ENCODE measurements around the gene PHAF1.
"Not testable (repeated sequence)": the region's sequence is repeated elsewhere in the genome, so short reads cannot be mapped to it uniquely, and the experiment has no call there.

PHAF1 gene

DNA sequence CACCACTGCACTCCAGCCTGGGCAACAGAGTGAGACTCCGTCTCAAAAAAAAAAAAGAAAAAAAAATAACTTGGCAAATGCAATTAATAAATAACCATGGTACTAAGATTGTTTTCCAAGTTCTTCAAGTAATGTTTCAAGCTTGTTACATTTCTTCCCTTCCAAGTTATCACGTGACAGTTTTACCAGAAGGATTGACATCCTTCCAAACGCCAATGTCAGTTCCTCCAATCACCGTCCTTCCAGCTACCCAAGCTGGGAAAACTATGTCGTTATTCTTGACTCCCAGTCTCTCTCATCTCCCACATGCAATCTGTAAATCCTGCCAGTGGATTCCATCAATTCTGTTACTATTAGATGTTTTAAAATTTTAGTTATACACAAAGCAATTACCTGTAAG lies 3.9 kb upstream of the PHAF1 start:
- FAIRE-seq = no peak

DNA sequence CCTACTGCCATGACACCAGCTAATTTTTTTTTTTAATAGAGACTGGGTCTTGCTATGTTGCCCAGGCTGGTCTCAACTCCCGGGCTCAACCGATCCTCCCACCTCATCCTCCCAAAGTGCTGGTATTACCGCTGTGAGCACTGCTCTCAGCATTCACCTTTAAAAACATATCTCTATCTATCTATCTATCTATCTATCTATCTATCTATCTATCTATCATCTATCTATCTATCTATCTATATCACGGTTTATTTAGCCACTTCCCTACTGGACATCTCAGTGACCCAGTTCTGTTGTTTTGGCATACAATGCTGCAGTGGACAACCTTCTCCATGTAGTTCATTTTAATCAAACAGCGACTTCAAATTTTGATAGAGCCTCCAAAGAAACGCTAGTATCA lies 1.3 kb upstream of the PHAF1 start:
- FAIRE-seq = no peak

DNA sequence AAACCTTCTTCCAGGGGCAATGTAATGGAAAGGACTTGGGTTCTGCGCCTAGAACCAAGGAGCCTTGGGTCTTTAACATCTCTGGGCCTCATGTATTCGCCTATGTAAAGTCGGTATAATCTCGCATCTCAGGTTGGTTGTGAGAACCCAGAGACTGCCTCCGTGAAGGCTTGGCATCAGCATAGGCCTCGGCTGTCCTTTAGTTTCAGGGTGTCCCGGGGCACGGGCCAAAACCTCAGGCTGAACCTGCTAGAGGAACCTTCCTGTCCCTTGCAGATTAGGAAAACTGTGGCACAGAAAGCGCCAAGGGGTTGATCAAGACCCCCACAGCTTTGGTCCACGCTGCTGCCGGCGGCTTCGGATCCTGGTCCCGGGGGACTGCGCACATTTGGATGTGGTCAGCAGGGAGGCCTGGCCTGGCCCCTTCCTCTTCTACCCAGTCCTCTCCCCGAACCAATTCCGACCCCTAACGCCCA lies 772 bp upstream of the PHAF1 start:
- no peak for FAIRE-seq

DNA sequence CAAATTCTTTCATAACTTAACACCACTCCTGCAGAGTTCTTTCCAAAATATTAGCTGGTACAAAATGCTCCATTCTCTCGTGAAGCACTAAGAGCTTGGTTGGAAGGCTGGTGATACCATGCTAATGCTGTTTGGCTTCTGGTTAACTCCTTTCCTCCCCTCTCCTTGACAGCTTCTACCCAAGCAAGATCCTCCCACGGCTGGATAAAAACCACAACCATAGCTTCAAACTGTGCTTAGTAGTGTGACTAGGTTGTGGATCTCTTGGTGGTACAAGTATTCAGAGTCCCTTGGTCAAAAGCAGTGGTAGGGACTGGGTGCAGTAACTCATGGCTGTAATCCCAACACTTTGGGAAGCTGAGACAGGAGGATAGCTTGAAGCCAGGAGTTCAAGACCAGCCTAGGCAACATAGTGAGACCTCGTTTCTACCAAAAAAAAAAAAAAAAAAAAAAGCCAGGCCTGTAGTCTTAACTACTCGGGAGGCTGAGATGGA lies 2.3 kb downstream of the PHAF1 start:
- FAIRE-seq = no peak

DNA sequence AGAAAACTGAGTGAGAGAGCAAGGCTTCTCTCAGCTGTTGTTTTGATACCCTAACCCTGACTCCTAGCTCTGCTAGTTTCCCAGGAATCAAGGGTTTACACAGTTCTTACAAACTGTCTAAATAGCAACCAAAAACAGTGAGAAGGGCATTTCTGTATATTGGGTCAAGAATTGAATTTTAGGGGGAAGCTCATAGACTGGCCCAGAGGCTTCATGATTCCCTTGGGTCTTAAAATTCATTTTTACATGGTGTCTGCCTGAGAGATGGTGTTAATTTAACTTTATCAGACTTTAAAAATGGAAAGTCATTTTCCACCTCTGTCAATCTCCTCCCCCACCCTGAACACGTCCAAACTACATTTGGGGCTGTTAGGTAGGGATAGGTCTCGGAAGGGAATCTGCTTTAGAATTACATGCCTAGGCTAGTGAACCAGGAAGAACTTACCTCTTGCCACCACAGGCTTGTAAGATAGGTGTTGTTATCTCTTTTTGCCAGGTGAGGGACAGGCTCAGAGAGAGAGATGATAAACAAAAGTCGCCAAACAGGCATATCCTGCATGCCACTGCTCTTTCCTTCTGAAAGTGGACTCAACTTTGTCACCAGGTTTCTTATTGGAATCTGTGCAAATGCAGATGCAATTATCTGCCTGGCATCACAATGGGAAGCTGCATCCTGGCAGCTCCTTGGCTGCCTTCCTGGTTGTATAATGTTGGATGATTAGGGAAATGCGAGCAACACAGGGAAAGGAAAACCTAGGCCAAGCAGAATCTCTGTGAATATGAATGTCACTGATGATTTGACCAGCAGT lies 3.1 kb downstream of the PHAF1 start:
- no peak for FAIRE-seq

DNA sequence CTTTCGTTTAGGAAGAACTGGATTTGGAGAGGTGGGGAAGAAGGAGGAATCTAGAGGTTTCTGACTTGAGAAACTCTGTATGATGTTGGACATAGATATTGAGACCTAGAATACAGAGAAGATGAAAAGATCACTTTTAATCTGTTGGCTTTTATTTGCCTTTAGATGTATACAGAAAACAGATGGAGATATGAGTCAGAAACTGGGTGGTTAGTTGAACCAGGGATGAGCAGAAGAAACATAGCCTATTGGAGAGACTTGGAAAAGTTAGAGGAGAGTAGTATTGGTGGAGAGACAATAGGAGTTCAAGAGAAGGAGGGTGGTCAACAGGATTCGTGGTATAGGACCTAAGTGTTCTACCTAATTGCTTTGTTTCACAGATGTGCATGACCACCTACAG lies 5.1 kb downstream of the PHAF1 start:
- no peak for FAIRE-seq

DNA sequence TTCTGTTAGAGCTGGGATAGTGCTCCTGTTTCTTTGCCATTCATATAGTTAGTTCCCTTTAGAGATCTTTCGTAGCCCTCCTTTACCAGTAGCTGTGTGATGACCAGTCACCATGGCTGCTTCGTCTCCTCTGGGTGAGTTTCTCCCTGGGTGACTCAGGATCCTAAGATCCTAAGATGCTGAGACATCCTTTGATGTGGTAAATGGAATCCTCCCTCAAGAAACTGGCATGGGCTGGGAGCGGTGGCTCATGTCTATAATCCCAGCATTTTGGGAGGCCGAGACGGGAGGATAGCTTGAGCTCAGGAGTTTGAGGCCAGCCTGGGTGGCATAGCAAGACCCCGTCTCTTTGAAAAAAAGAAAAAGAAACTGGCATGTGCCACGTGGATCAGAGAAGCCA lies 5.9 kb downstream of the PHAF1 start:
- FAIRE-seq = no peak

DNA sequence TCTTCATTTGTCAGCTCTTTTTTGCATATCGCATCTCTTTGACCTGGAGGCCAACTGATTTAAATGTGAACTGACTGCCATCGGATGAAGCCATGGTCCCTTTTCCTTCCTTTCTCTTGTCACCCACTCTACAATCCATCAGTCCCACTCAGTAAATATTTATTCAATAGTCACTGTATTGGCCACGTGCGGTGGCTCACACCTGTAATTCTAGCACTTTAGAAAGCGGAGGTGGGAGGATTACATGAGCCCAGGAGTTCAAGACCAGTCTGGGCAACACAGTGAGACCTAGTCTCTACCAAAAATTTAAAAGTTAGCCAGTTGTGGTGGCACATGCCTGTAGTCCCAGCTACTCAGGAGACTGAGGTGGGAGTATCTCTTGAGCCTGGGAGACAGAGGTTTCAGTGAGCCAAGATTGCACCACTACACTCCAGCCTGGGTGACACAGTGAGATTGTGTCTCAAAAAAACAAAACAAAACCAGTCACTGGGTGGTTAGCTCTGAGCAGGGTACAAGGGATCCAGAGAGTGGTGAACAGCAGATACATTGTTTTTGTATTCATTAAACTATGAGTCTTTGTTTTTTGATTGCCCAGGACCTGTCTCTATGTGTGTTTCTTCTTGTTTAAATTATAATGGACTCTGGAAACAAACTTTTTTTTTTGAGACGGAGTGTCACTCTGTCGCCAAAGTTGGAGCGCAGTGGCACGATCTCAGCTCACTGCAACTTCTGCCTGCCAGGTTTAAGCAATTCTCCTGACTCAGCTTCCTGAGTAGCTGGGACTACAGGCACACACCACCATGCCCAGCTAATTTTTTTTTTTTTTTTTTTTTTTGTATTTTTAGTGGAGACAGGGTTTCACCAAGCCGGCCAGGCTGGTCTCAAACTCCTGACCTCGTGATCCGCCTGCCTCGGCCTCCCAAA lies 6.9 kb downstream of the PHAF1 start:
- FAIRE-seq = no peak

DNA sequence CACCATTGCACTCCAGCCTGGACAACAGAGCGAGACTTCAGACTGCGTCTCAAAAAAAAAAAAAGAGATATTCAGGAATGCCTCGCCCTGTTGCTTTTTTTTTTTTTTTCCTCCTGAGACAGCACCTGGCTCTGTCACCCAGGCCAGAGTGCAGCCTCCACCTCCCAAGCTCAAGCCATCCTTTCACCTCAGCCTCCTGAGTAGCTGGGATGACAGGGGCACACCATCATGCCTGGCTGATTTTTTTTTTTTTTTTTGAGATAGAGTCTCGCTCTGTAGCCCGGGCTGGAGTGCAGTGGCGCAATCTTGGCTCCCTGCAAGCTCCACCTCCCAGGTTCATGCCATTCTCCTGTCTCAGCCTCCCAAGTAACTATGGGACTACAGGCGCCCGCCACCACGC lies 8.0 kb downstream of the PHAF1 start:
- no peak for FAIRE-seq

DNA sequence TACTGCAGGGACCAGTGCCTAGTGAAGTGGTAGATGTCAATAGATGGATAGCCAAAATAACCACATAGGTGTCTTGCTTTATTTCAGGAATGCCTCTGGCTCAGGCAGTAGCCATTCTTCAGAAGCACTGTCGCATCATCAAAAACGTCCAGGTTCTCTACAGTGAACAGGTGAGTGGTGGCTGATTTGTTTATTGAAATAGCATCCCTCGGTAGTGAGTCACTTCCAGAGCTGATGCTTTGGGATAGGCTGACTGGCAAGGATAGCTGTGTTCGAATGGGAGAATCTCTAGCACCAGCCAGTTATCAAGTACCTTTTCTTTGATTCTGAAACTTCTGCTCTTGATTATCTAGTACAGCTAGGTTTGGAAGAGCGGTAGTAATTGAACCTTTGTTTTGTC lies 10.3 kb downstream of the PHAF1 start:
- no peak for FAIRE-seq

DNA sequence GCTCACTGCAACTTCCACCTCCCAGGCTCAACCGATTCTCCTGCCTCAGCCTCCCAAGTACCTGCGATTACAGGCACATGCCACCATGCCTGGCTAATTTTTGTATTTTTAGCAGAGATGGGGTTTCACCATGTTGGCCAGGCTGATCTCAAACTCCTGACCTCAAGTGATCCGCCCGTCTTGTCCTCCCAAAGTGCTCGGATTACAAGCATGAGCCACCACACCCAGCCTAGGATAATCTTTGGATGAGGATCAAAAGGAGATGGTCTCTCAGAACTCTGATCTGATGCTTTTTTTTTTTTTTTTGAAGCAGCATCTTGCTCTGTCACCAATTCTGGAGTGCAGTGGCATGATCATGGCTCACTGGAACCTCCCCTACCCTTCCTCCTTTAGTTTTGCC lies 13.1 kb downstream of the PHAF1 start:
- not testable (repeated sequence) for FAIRE-seq

DNA sequence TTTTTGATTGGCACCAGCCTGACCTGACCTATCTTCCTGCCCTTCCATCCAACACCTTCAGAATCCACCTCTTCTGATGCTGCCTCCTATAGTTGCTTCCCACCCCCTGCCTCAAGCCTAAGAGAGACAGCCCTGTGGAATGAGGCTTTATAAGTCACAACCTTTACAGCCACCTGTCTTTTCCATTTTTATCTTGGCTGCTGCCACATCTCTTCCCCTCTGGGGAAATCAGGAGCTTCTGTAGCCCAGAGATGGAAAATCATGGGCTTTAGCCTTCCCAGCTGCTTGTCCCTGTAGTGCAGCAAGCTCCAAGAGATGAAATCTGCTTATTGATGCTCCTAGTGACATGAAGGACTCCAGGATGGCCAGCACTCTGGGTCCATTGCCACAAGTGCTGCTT lies 18.7 kb downstream of the PHAF1 start:
- no peak for FAIRE-seq

DNA sequence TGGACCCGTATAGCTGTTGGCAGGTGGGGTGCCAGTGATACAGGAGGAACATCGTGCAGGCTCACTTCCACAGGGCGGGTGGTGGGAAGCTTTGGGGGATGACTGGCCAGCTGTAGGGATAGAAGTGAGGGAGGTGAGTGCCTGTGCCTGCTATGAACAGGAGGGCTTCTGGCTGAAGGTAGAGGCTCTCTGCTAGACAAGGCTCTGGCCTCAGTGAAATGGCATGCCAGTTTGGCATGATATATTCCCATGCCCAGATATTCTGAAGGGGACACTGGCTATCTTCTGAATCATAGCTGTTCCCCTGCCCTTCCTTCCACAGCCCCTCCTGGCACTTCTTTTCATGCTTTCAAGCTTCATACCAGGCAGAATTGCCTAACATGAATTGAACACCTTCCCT lies 19.1 kb downstream of the PHAF1 start:
- FAIRE-seq = no peak

DNA sequence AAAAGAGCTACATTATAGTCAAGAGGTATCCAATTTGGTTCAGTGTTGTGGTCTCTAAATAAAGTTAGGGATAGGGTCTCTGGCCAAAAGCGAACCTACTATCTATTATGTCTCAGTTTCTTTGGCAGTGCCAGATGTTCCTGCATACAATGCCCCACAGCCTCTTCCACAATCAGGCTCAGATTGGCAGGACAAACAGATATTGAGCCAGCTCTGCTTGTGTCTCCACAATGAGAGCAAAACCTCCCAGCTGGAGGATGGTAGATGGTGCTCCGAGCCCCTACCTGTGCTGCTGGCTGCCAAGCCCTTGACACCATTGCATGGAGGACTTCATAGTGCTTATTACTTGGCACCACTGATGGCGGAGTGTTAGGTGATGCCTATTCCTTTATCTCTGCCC lies 19.7 kb downstream of the PHAF1 start:
- no peak for FAIRE-seq

DNA sequence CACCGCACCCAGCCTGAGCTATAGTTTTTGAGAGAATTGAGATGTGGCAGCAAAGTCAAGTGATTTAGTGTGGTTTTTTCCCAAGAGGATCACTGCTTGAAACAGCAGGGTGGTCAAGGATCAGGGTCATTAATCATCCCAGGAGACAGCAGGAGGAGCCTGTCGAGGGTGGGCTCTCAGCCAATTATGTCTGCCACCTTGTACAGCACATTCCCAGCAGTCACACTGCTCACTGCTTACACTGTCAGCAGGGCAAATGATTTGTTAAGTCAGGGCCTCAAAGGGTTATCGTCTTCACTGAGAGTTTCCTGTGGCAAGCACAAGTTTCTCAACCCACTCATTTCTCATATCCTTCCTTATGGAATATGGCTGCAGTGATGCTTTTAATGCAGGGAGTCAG lies 27.9 kb downstream of the PHAF1 start:
- no peak for FAIRE-seq

DNA sequence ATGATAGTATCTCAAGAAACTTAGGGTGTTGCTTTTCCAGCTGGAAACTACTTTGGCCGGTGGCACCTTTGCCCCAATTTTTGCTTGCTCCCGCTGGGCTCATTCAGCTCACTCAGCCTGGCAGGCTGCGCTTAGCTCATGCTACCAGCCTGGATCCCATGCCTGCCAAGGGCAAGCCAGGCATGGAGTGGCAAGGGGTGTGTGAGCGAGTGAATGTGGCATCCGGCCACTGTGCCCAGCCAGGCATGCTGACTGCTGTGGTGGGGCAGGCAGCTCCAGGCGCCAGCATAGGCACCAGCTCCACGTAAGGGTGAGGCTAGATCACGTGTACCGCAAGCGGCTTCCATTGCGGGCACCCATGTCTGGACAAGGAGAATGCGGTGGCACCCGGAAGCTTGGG lies 31.6 kb downstream of the PHAF1 start:
- FAIRE-seq = no peak

DNA sequence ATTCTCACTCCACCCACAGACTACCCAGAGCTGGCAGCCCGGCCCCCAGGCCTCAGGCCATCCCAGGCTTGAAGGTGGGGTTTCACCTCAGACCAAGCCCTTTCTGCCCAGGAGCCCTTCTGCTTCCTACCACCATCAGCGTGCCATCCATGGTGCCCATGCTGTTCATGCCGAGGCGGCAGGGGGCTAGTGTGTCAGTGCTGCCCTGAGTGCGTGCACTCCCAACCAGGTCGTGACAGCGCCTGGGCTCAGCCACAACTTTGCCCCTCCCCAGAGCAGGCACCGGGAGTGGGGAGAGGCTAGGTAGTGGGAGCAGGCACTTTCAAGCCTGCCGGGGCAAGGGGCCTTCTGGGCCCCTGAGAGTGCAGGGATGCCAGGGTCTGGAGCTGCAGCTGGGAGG lies 32.6 kb downstream of the PHAF1 start:
- FAIRE-seq = no peak

DNA sequence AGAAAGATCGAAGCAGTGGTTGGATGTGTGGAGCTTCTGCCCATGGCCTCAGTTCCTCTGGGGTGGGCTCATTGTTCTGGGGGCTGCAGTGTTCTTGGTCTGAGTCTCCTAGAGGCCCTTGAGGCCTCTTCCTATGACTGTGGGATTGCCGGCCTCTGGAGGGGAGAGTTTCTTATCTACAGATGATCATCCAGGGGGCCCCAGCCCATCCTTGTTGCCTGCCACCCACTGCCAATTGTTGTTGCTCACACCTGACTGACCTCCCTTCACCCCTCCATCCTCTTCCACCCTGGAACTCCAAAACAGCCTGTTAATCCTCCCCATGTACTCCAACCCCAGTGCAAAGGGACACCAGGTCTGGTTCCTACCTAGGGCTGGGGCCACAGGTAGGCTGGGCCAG lies 35.2 kb downstream of the PHAF1 start:
- no peak for FAIRE-seq

DNA sequence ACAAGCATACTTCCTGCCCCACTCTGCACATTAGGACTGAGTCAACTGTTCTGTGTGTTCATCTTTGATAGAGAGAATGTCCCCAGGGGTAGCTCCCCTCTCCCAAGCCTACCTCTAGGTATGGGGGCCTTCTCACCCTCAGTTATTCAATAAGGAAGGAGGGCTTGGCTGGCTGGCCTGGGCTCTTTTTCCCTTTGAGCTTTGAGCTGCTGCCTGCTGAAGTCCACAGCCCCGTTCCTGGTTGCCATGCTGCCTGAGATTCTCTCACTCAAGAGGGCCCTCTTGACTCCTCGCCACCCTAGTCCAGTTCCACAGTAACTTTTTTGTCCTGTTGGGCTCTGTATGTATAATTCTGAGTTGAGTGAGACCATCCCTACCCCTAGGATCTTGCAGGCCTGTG lies 36.0 kb downstream of the PHAF1 start:
- no peak for FAIRE-seq

DNA sequence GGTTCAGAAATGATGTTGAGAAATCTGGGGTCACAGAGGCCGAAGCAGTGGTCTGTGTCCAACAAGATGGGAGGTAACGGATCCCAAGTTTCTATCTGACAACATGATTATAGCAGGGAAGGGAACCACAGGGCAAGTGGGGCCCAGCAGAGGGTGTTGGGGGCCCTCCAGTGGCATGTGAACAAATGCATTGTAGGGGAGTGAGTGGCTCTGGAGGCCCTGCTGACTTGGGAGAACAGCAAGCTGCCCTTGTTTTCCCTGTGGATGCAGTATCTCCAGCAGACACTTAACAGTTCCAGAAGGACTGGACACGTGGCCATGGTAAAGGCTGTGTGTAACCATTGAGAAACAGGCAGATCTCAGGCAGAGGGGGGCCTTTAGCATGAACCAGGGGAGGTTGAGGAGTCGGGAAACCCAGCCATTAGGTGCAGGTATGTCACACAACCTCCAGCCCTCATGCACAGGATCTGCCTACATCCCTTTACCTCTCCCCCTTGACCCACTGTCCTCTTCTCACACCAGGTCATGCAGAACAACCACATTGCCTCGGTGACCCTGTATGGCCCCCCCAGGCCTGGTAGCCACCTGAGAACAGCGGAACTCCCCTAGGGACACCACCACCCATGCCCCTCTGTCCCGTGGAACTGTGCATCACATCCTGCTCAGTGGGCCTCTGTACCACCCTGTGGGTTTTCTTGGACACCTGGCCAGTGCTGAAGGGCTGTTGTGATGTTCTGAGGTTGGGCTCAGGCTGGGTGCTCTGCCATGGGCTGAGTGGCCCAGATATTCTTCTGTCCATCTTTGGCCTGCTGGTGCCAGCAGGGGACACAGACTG lies 37.0 kb downstream of the PHAF1 start:
- FAIRE-seq = no peak

DNA sequence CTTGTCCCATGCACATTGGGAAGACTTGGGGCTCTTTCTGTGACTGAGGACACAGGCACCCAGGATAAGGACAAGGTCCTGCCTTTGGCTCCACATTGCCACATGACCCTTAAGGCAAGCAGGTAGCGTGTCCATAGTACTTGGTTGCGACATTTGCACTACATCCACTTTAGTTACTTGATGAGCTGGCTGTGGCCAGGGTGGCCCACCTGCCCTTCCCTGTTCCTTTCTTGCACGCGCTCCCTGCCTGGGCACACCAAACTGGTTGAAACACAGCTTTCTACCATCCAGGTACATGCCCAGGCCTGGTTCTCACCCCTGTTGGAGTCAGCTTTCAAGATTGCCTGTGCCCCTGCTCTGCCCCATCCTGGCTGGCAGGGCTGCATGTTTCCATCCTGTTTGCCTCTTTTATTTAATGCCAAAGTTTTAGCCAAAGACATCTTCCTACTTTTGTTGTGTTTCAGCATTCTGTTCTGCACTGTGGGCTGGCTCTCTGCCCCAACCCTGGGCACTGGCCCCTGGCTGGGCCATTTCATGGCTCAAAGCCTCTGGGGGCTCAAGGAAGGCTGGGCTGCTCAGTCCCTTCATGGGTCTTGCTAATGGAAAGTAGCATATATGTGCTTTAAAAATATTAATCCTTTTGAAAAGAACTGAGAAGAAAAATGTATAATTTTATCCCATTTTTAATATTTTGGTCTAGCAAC lies 37.8 kb downstream of the PHAF1 start:
- no peak for FAIRE-seq

DNA sequence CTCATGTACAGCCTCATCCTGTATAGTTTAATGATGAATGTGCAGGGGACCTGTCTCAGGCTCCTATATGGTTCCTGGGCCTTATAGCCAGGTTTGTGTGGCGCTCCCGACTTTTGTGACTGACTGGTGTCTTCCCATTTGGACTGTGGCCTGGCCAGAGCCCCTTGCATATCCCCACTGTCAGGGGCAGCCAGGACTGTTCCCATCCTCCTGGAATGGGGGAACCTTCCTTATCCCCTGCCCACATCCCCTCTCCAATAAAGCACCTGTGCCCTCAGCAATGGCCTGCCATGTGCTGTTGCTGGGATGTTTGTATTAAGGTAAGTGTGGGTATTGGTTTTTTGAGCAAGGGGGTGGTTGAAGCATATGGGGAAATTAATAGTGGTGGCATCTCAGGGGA lies 38.5 kb downstream of the PHAF1 start:
- no peak for FAIRE-seq
